HL-60 (cell line): Measurements from ENCODE around the gene GNG8.
A peak's percentile ranks its signal among the peaks of the same experiment; 100 is the strongest.

ENCODE experiments used
- DNase-seq, 2 experiments: peaks; one replicate each; pipeline ENCODE4 v3.0.0-alpha.2; 2010 to 2020; ENCODE audit warnings: low read depth in 1 of 2, low spot score in 1 of 2
- H3K27ac ChIP-seq: fragments of 250-450 bp; sonication (Bioruptor Pico); replicated peaks from 2 replicates; pipeline ENCODE4 v1.5.1; 2020; ENCODE audit warnings: mild to moderate bottlenecking, moderate library complexity
- H3K27me3 ChIP-seq: fragments of 250-450 bp; sonication (Bioruptor Pico); 2 replicates; pipeline ENCODE4 v1.5.1; 2021; ENCODE audit warnings: mild to moderate bottlenecking, moderate library complexity; ENCODE audit not compliant: insufficient read depth, poor library complexity, severe bottlenecking
- H3K4me3 ChIP-seq: replicated peaks from 2 replicates; pipeline ENCODE4 v1.5.1; 2011; ENCODE audit warnings: mild to moderate bottlenecking, control low read depth, low read length; ENCODE audit not compliant: insufficient read depth
- CTCF ChIP-seq: IDR thresholded peaks from one replicate; pipeline ENCODE4 v1.5.1; 2011; ENCODE audit warnings: low read length, control low read depth, inconsistent platforms; ENCODE audit not compliant: insufficient read depth
- GABPA ChIP-seq: IDR thresholded peaks from 2 replicates; pipeline ENCODE4 v1.6.1; 2012; ENCODE audit warnings: low read depth
- POLR2AphosphoS5 ChIP-seq: IDR thresholded peaks from 2 replicates; pipeline ENCODE4 v1.6.1; 2012; ENCODE audit warnings: low read depth
- REST ChIP-seq: IDR thresholded peaks from 2 replicates; pipeline ENCODE4 v1.6.1; 2012; ENCODE audit warnings: low read depth; ENCODE audit not compliant: insufficient replicate concordance
- SPI1 ChIP-seq: IDR thresholded peaks from 2 replicates; pipeline ENCODE4 v1.6.1; 2012; ENCODE audit warnings: low read depth, mild to moderate bottlenecking, borderline replicate concordance

The GNG8 gene

GRCh38 chr19:46616631-46617322 is 19.2 kb downstream of the GNG8 start:
- Histone ChIP-seq H3K27ac (no peak overlapping the region), H3K27me3 (no peaks in the 10 kb centered on the region), H3K4me3 (no peak overlapping the region)
- TF ChIP-seq CTCF (no peak), POLR2AphosphoS5 (peak; percentile 86)
- DNase-seq = peak in 1 of 2 experiments; percentile 61

- no peak for TF ChIP-seq REST
- TF ChIP-seq CTCF = no peak
- no peak for TF ChIP-seq SPI1
- no peak for TF ChIP-seq GABPA
- TF ChIP-seq POLR2AphosphoS5 = no peak
- no peak for DNase-seq
- H3K27me3 ChIP-seq = no peaks in the 10 kb centered on the region
- no peak overlapping the region for H3K4me3 ChIP-seq
- H3K27ac ChIP-seq = no peak overlapping the region
Observed at GRCh38 chr19:46615966-46616365, 20.0 kb downstream of the GNG8 start.

GRCh38 chr19:46614114-46614722 is 21.8 kb downstream of the GNG8 start:
- TF ChIP-seq CTCF (peak; percentile 58), REST (no peak)

GRCh38 chr19:46613525-46613924 is 22.5 kb downstream of the GNG8 start:
- Histone ChIP-seq H3K4me3 (no peak overlapping the region), H3K27ac (no peak overlapping the region), H3K27me3 (no peaks in the 10 kb centered on the region)
- no peak for TF ChIP-seq REST
- TF ChIP-seq GABPA = no peak
- no peak for DNase-seq

More at GRCh38 chr19:46614114-46614722, 21.8 kb downstream of the GNG8 start:
- Histone ChIP-seq H3K27ac (no peak overlapping the region), H3K27me3 (no peaks in the 10 kb centered on the region), H3K4me3 (no peak overlapping the region)
- DNase-seq = peak in 1 of 2 experiments; percentile 71
